ENCODE data around the gene HOXC6. TPM values are rescaled to one million over a fixed set of nuclear protein-coding genes. Genes with fewer than 3 reads are reported as not detected.

The HOXC6 gene
- total and polyA plus RNA-seq, 8 donors = 0.46 to 2.0 (median 1.0) TPM; not detected in 5

GRCh38 chr12:54004841-54005530 is 23.3 kb upstream of the HOXC6 start:
- H3K27me3 ChIP-seq = peaks cover 53 to 100% (median 99%) of the 10 kb centered on the region in 3 donors
- no peak for DNase-seq
- intact Hi-C loops (cut with DNase I; ENCODE audit: low total_unique reads) = loop anchor here (5.0 kb wide), 1 partner anchor 202 kb away; no protein-coding TSS in a partner anchor
- no peak for TF ChIP-seq CTCF (IDR thresholded peaks at IDR 0.05)
- no peak for TF ChIP-seq POLR2AphosphoS5 (IDR thresholded peaks at IDR 0.05)
- no peak for TF ChIP-seq POLR2A (IDR thresholded peaks at IDR 0.05)
- no peak for TF ChIP-seq EP300 (IDR thresholded peaks at IDR 0.05)
- no peaks in the 10 kb centered on the region for H3K9me3 ChIP-seq
- H3K4me1 ChIP-seq = peaks cover 20 to 35% (median 30%) of the 10 kb centered on the region in 4 donors
- no peak overlapping the region for H3K27ac ChIP-seq
- no peak overlapping the region for H3K4me3 ChIP-seq
- no peaks in the 10 kb centered on the region for H3K36me3 ChIP-seq
- WGBS, 5 donors = 12 to 15% (median 14%) methylated on average over 30 to 31 of the region's 31 CpGs

GRCh38 chr12:54005531-54005852 is 22.7 kb upstream of the HOXC6 start:
- H3K27me3 ChIP-seq = peaks cover 48 to 100% (median 99%) of the 10 kb centered on the region in 3 donors
- intact Hi-C loops (cut with DNase I; ENCODE audit: low total_unique reads) = loop anchor here (5.0 kb wide), 1 partner anchor 202 kb away; no protein-coding TSS in a partner anchor
- TF ChIP-seq POLR2A (IDR thresholded peaks at IDR 0.05) = no peak
- no peak for TF ChIP-seq POLR2AphosphoS5 (IDR thresholded peaks at IDR 0.05)
- TF ChIP-seq CTCF (IDR thresholded peaks at IDR 0.05) = no peak
- no peak for TF ChIP-seq EP300 (IDR thresholded peaks at IDR 0.05)
- H3K36me3 ChIP-seq = no peaks in the 10 kb centered on the region
- H3K4me1 ChIP-seq = peaks cover 15 to 31% (median 25%) of the 10 kb centered on the region in 4 donors
- H3K4me3 ChIP-seq = no peak overlapping the region
- WGBS, 5 donors = 4 to 7% (median 6%) methylated on average over 26 of the region's 26 CpGs
- DNase-seq = no peak
- no peaks in the 10 kb centered on the region for H3K9me3 ChIP-seq
- no peak overlapping the region for H3K27ac ChIP-seq

GRCh38 chr12:54005853-54006558 is 22.2 kb upstream of the HOXC6 start:
- peak; percentile 93 to 95 for DNase-seq
- intact Hi-C loops (cut with DNase I; ENCODE audit: low total_unique reads) = loop anchor here (5.0 kb wide), 1 partner anchor 201 kb away; no protein-coding TSS in a partner anchor
- H3K9me3 ChIP-seq = no peaks in the 10 kb centered on the region
- H3K27me3 ChIP-seq = peaks cover 43 to 100% (median 99%) of the 10 kb centered on the region in 3 donors
- no peak overlapping the region for H3K27ac ChIP-seq
- H3K36me3 ChIP-seq = no peaks in the 10 kb centered on the region
- WGBS, 5 donors = 1 to 8% (median 6%) methylated on average over 34 to 39 of the region's 39 CpGs
- H3K4me1 ChIP-seq = peaks cover 15 to 26% (median 22%) of the 10 kb centered on the region in 4 donors
- TF ChIP-seq CTCF (IDR thresholded peaks at IDR 0.05) = peak in 5 of 7 experiments; percentile 85 to 96 (median 92)
- no peak for TF ChIP-seq POLR2A (IDR thresholded peaks at IDR 0.05)
- peak in 1 of 3 donors; percentile 25 for TF ChIP-seq POLR2AphosphoS5 (IDR thresholded peaks at IDR 0.05)
- H3K4me3 ChIP-seq = peak overlapping the region; percentile 16 to 44 (median 36)

GRCh38 chr12:54006559-54007220 is 21.6 kb upstream of the HOXC6 start:
- H3K4me3 ChIP-seq = peak overlapping the region; percentile 16 to 44 (median 36)
- TF ChIP-seq POLR2AphosphoS5 (IDR thresholded peaks at IDR 0.05) = no peak
- TF ChIP-seq CTCF (IDR thresholded peaks at IDR 0.05) = no peak
- no peak for TF ChIP-seq POLR2A (IDR thresholded peaks at IDR 0.05)
- no peak for TF ChIP-seq EP300 (IDR thresholded peaks at IDR 0.05)
- no peak for DNase-seq

More at GRCh38 chr12:54006559-54007220, 21.6 kb upstream of the HOXC6 start:
- H3K27ac ChIP-seq = no peak overlapping the region
- H3K9me3 ChIP-seq = no peaks in the 10 kb centered on the region
- H3K36me3 ChIP-seq = no peaks in the 10 kb centered on the region
- 10 to 40% (median 22%) methylated on average over 17 to 22 of the region's 22 CpGs for WGBS, 5 donors
- peaks cover 38 to 100% (median 99%) of the 10 kb centered on the region in 3 donors for H3K27me3 ChIP-seq
- H3K4me1 ChIP-seq = peaks cover 15 to 32% (median 25%) of the 10 kb centered on the region in 4 donors
- intact Hi-C loops (cut with DNase I; ENCODE audit: low total_unique reads) = loop anchor here (5.0 kb wide), 1 partner anchor 201 kb away; no protein-coding TSS in a partner anchor

All from stomach (tissue), 9 donors.